ENCODE data around the gene TNFRSF12A. TPM values are rescaled to one million over a fixed set of nuclear protein-coding genes. Genes with fewer than 3 reads are reported as not detected.

The TNFRSF12A gene
- total and polyA plus RNA-seq, 9 of the 15 experiments (the other 6 are each of a cell fraction or from before 2014, with no cell fraction given): 0.41 to 61.8 (median 26.5) TPM

DNA sequence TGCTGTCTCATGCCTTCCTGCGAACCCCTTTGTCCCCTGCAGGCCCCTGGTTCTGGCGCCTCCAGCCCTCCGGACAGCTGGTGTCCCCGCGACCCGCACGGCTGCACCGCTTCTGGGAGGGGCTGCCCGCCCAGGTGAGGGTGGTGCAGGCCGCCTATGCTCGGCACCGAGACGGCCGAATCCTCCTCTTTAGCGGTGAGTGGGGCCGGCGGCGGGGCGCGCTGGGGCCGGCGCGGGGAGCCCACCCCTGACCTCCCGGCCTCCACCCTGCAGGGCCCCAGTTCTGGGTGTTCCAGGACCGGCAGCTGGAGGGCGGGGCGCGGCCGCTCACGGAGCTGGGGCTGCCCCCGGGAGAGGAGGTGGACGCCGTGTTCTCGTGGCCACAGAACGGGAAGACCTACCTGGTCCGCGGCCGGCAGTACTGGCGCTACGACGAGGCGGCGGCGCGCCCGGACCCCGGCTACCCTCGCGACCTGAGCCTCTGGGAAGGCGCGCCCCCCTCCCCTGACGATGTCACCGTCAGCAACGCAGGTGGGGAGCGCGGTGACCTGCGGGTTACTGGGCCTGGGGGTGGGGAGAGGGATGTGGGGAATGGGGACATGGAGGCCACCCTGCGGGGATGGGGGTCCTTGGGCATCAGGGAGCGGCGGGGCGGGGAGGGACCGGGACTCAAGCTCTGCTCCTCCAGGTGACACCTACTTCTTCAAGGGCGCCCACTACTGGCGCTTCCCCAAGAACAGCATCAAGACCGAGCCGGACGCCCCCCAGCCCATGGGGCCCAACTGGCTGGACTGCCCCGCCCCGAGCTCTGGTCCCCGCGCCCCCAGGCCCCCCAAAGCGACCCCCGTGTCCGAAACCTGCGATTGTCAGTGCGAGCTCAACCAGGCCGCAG lies 38.2 kb downstream of the TNFRSF12A start:
- POLR2A ChIA-PET: interaction anchor here (0.6 to 1.6 kb wide), 5 partner anchors 10 to 109 kb away, joined by 3 to 6 read pairs (median 4); no protein-coding TSS in a partner anchor
- Histone ChIP-seq H3K27me3 (ENCODE audit: control insufficient read depth in 2 of 2, insufficient read depth in 2 of 2, low read length in 2 of 2) (no peaks in the 10 kb centered on the region), H2AFZ (ENCODE audit: low read depth, low read length) (peak overlapping the region; percentile 95), H3K4me3 (peak overlapping the region; percentile 93), H3K9me3 (replicated peaks; ENCODE audit: control insufficient read depth, insufficient read depth, low read depth, low read length) (no peaks in the 10 kb centered on the region), H3K27ac (ENCODE audit: extremely low read depth, low read depth, low read length) (peak overlapping the region; percentile 83), H3K9me1 (ENCODE audit: control insufficient read depth, insufficient read depth, low read length) (peaks cover 4% of the 10 kb centered on the region), H4K20me1 (replicated peaks; ENCODE audit: control insufficient read depth, insufficient read depth, low read length) (0 out of 2 replicates have a peak, but pooled peaks cover 3% of the 10 kb centered on the region), H3K9ac (ENCODE audit: insufficient read depth in 1 of 2, low read depth in 2 of 2, low read length in 2 of 2) (peak overlapping the region; percentile 85 to 97; a peak in 3 of 4 replicates), H3K36me3 (ENCODE audit: control insufficient read depth, insufficient read depth, low read length) (no peaks in the 10 kb centered on the region), H3K4me2 (ENCODE audit: insufficient read depth, low read length) (peak overlapping the region; percentile 93), H3K79me2 (ENCODE audit: control insufficient read depth, insufficient read depth, low read length) (peaks cover 2% of the 10 kb centered on the region; the same call in 2 of the 3 replicates), H3K4me1 (replicated peaks in 1 of 2; ENCODE audit: control insufficient read depth in 2 of 2, insufficient read depth in 2 of 2, low read length in 2 of 2) (peaks cover 8 to 38% of the 10 kb centered on the region in 2 experiments)
- no peak for FAIRE-seq
- peak; percentile 74 for ATAC-seq
- CTCF ChIA-PET (ENCODE audit: low intra/inter-chr PET ratio): interaction anchor here (0.9 to 2.6 kb wide), 7 partner anchors 27 to 108 kb away, joined by 3 to 20 read pairs (median 6); no protein-coding TSS in a partner anchor
- in situ Hi-C loops (cut with MboI): no loop called here
- no TSS peak for BruUV-seq (replicated peaks)
- WGBS (ENCODE audit: insufficient coverage, low coverage, missing lambda C conversion rate): 11% methylated on average over 20 of the region's 77 CpGs
- peak in 3 of 4 experiments; percentile 61 to 81 (median 68) for DNase-seq (ENCODE audit: extremely low read depth in 1 of 4, low spot score in 3 of 4)
- intact Hi-C loops (cut with micrococcal nuclease): loop anchor here (1.0 to 10.0 kb wide), 4 partner anchors 29 to 116 kb away; no protein-coding TSS in a partner anchor
- TF ChIP-seq, protein P1, sequence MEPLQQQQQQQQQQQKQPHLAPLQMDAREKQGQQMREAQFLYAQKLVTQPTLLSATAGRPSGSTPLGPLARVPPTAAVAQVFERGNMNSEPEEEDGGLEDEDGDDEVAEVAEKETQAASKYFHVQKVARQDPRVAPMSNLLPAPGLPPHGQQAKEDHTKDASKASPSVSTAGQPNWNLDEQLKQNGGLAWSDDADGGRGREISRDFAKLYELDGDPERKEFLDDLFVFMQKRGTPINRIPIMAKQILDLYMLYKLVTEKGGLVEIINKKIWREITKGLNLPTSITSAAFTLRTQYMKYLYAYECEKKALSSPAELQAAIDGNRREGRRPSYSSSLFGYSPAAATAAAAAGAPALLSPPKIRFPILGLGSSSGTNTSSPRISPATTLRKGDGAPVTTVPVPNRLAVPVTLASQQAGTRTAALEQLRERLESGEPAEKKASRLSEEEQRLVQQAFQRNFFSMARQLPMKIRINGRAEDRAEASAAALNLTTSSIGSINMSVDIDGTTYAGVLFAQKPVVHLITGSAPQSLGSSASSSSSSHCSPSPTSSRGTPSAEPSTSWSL (CRISPR knock-in tag; IDR thresholded peaks at IDR 0.05; ENCODE audit: borderline replicate concordance): no peak
- no peak for TF ChIP-seq IFI16 (CRISPR knock-in tag; IDR thresholded peaks at IDR 0.05)
- no peak for TF ChIP-seq FOXJ3 (CRISPR knock-in tag; IDR thresholded peaks at IDR 0.05)
- no peak for TF ChIP-seq SMARCA4 (IDR thresholded peaks at IDR 0.05)
- no peak for TF ChIP-seq TAF1 (IDR thresholded peaks at IDR 0.05; ENCODE audit: control insufficient read depth, extremely low read depth, insufficient read depth, low read length, severe bottlenecking)
- peak in 1 of 3 experiments; percentile 5 for TF ChIP-seq YY1 (IDR thresholded peaks at IDR 0.05; ENCODE audit: borderline replicate concordance in 1 of 3, control insufficient read depth in 1 of 3, extremely low read depth in 1 of 3, insufficient read depth in 3 of 3, insufficient read length in 1 of 3, insufficient replicate concordance in 2 of 3, low read depth in 1 of 3, low read length in 2 of 3)
- TF ChIP-seq ZFP30 (CRISPR knock-in tag; IDR thresholded peaks at IDR 0.05; ENCODE audit: borderline replicate concordance): no peak
- TF ChIP-seq CTCFL (IDR thresholded peaks at IDR 0.05; ENCODE audit: borderline replicate concordance, insufficient read depth, low read depth, low read length, poor library complexity, severe bottlenecking): peak; percentile 17
- peak; percentile 32 for TF ChIP-seq SAP30 (IDR thresholded peaks at IDR 0.05; ENCODE audit: borderline replicate concordance, insufficient read depth, low read depth, low read length, poor library complexity, severe bottlenecking)
- no peak for TF ChIP-seq TAF15 (IDR thresholded peaks at IDR 0.05; ENCODE audit: low read depth, low read length)
- TF ChIP-seq ZFX (CRISPR knock-in tag; IDR thresholded peaks at IDR 0.05): peak; percentile 31; the same call in 1 of the 2 replicates
- peak; percentile 16; the same call in 1 of the 2 replicates for TF ChIP-seq GABPB1 (CRISPR knock-in tag; IDR thresholded peaks at IDR 0.05)
- TF ChIP-seq RCOR1 (IDR thresholded peaks at IDR 0.05; ENCODE audit: borderline replicate concordance in 1 of 2, low read depth in 2 of 2, low read length in 2 of 2): 0 out of 4 replicates have a peak, but pooled peaks of 1 of the 2 experiments have one; percentile 3
- 0 out of 2 replicates have a peak, but pooled peaks have one; percentile 16 for TF ChIP-seq RB1 (IDR thresholded peaks at IDR 0.05; ENCODE audit: low read depth)

All from K562 (cell line).